NCI-H146 treated with DMSO at 0.1 percent for 48 hours (cell line): ENCODE results near the gene MOCS3.

ENCODE experiments used
- DNase-seq: peaks from one replicate; lab custom pipeline; 2025; ENCODE audit not compliant: unreplicated experiment; lab: John Stamatoyannopoulos, UW

Gene MOCS3

GRCh38 chr20:51009303-51010042, 50.9 kb downstream of the MOCS3 start:
- DNase-seq: no peak

GRCh38 chr20:51010043-51010365, 51.4 kb downstream of the MOCS3 start:
- DNase-seq: no peak

GRCh38 chr20:51010932-51011331, 52.3 kb downstream of the MOCS3 start:
- DNase-seq: no peak

- DNase-seq: no peak
Measured at GRCh38 chr20:51011479-51011878, 52.9 kb downstream of the MOCS3 start.

GRCh38 chr20:51012357-51012756, 53.7 kb downstream of the MOCS3 start:
- DNase-seq: no peak
